ENCODE data around the gene GOLGA6L9.
"Not testable (repeated sequence)": the region's sequence is repeated elsewhere in the genome, so short reads cannot be mapped to it uniquely, and the experiment has no call there.

GOLGA6L9 gene

GRCh38 chr15:82474596-82475325 lies 45.1 kb downstream of the GOLGA6L9 start:
- not testable (repeated sequence) for H3K79me2 ChIP-seq (ENCODE audit: insufficient read depth, low read length); H3K27ac ChIP-seq (ENCODE audit: low read depth, low read length, poor library complexity, severe bottlenecking); H3K36me3 ChIP-seq (ENCODE audit: insufficient read depth, low read length); H3K4me2 ChIP-seq (ENCODE audit: low read length); H3F3A ChIP-seq (ENCODE audit: insufficient read depth, low read length); H3K4me3 ChIP-seq (ENCODE audit: low read depth, low read length, poor library complexity, severe bottlenecking); H3K9me2 ChIP-seq (ENCODE audit: low read depth, low read length); H2AFZ ChIP-seq (ENCODE audit: low read length); H3K4me1 ChIP-seq (ENCODE audit: insufficient read depth, low read length, severe bottlenecking); H3K27me3 ChIP-seq (ENCODE audit: insufficient read depth, low read length); H3K9me3 ChIP-seq (ENCODE audit: low read length); H3K9ac ChIP-seq (ENCODE audit: low read length); H4K20me1 ChIP-seq (ENCODE audit: insufficient read depth, low read length)

- not testable (repeated sequence) for H3K4me3 ChIP-seq (ENCODE audit: low read depth, low read length, poor library complexity, severe bottlenecking); H3K9me2 ChIP-seq (ENCODE audit: low read depth, low read length); H3F3A ChIP-seq (ENCODE audit: insufficient read depth, low read length); H3K27ac ChIP-seq (ENCODE audit: low read depth, low read length, poor library complexity, severe bottlenecking); H3K27me3 ChIP-seq (ENCODE audit: insufficient read depth, low read length); H3K36me3 ChIP-seq (ENCODE audit: insufficient read depth, low read length); H2AFZ ChIP-seq (ENCODE audit: low read length); H4K20me1 ChIP-seq (ENCODE audit: insufficient read depth, low read length); H3K9me3 ChIP-seq (ENCODE audit: low read length); H3K4me2 ChIP-seq (ENCODE audit: low read length); H3K4me1 ChIP-seq (ENCODE audit: insufficient read depth, low read length, severe bottlenecking); H3K9ac ChIP-seq (ENCODE audit: low read length); H3K79me2 ChIP-seq (ENCODE audit: insufficient read depth, low read length)
Measured at GRCh38 chr15:82475345-82475967, 45.8 kb downstream of the GOLGA6L9 start.

- H3K9me2 ChIP-seq (ENCODE audit: low read depth, low read length); H2AFZ ChIP-seq (ENCODE audit: low read length); H3K27me3 ChIP-seq (ENCODE audit: insufficient read depth, low read length); H3K36me3 ChIP-seq (ENCODE audit: insufficient read depth, low read length); H3K4me1 ChIP-seq (ENCODE audit: insufficient read depth, low read length, severe bottlenecking); H3F3A ChIP-seq (ENCODE audit: insufficient read depth, low read length); H3K4me3 ChIP-seq (ENCODE audit: low read depth, low read length, poor library complexity, severe bottlenecking); H3K4me2 ChIP-seq (ENCODE audit: low read length); H3K27ac ChIP-seq (ENCODE audit: low read depth, low read length, poor library complexity, severe bottlenecking); H3K9me3 ChIP-seq (ENCODE audit: low read length); H3K79me2 ChIP-seq (ENCODE audit: insufficient read depth, low read length); H3K9ac ChIP-seq (ENCODE audit: low read length); H4K20me1 ChIP-seq (ENCODE audit: insufficient read depth, low read length): not testable (repeated sequence)
Measured at GRCh38 chr15:82476697-82477342, 47.2 kb downstream of the GOLGA6L9 start.

DNA sequence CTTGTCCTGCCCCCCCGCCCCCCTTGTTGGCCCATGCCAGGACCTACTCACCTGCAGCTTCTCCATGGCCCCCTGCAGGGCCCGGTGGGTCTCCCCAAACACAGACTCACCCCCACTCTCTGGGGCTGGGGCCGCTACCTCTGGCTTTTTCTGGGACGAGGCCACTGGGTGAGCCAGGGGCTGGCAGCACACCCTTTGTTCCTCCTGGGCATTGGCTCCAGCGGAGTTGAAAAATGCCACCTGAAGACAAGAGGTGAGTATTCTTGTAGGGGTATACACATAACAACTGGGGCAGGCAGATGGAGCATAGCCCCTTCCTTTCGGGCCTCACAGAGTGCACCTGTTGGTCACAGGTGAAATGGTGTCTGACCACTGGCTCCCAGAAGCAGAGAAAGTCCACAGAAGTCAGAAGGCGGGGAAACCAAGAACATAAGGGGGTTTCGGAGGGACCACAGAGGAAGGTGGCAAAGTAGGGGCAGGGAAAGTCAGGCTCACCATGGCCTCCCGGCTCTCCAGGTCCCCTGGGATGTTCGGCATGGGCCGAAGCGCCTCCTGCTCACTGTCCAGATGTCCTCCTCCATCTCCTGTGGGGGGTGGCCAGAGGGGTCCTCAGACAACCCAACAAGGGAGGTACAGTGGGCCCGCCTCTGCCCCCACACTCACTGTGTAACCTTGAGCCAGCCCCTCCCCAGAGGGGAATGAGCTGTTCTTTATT lies 47.9 kb downstream of the GOLGA6L9 start:
- not testable (repeated sequence) for H3K9me3 ChIP-seq (ENCODE audit: low read length); H3K9ac ChIP-seq (ENCODE audit: low read length); H3K4me3 ChIP-seq (ENCODE audit: low read depth, low read length, poor library complexity, severe bottlenecking); H3K9me2 ChIP-seq (ENCODE audit: low read depth, low read length); H3K79me2 ChIP-seq (ENCODE audit: insufficient read depth, low read length); H3K4me1 ChIP-seq (ENCODE audit: insufficient read depth, low read length, severe bottlenecking); H3K36me3 ChIP-seq (ENCODE audit: insufficient read depth, low read length); H3K4me2 ChIP-seq (ENCODE audit: low read length); H2AFZ ChIP-seq (ENCODE audit: low read length); H3K27ac ChIP-seq (ENCODE audit: low read depth, low read length, poor library complexity, severe bottlenecking); H4K20me1 ChIP-seq (ENCODE audit: insufficient read depth, low read length); H3K27me3 ChIP-seq (ENCODE audit: insufficient read depth, low read length); H3F3A ChIP-seq (ENCODE audit: insufficient read depth, low read length)

Data from OCI-LY1 (cell line).